Panc1 (cell line): ENCODE results near the gene EGFL7. TPM values are rescaled to one million over a fixed set of nuclear protein-coding genes. Genes with fewer than 3 reads are reported as not detected.

Source experiments
- ATAC-seq: fragments of 200-7000 bp; cut with Tn5 transposase; 2 replicates; pipeline ENCODE4 v1.9.1; 2020; ENCODE audit warnings: mild to moderate bottlenecking, moderate library complexity
- BruUV-seq: library from RNA; stranded (reverse); fragments of 400-500 nt; replicated peaks from 2 replicates; lab custom pipeline; 2021; lab: Mats Ljungman, UMichigan
- CTCF ChIA-PET: fragments of 300-600 bp; sonication (Branson Sonifier 250); formaldehyde crosslinking; loops from one replicate; lab custom pipeline; 2022; ENCODE audit warnings: antibody characterized with exemption; lab: Charles Lee
- POLR2A ChIA-PET: fragments of 300-600 bp; sonication (Branson Sonifier 250); formaldehyde crosslinking; loops from one replicate; lab custom pipeline; 2022; ENCODE audit warnings: antibody characterized with exemption; lab: Charles Lee
- DNase-seq: peaks from one replicate; pipeline ENCODE4 v3.0.0-alpha.2; 2010; ENCODE audit warnings: low read depth, low spot score
- H3K27ac ChIP-seq: 2 replicates; pipeline ENCODE4 v1.5.1; 2011; ENCODE audit warnings: mild to moderate bottlenecking, low read length, inconsistent platforms
- H3K27me3 ChIP-seq: fragments of 200-500 bp; sonication (Bioruptor generic); 2 replicates; pipeline ENCODE4 v1.6.0; 2014; ENCODE audit warnings: low read length, inconsistent platforms; ENCODE audit not compliant: control insufficient read depth, insufficient read depth
- H3K36me3 ChIP-seq: fragments of 200-500 bp; sonication (Bioruptor generic); 2 replicates; pipeline ENCODE4 v1.5.1; 2014; ENCODE audit warnings: inconsistent platforms, mild to moderate bottlenecking, low read length, moderate library complexity; ENCODE audit not compliant: control insufficient read depth, insufficient read depth
- H3K4me1 ChIP-seq: 2 replicates; pipeline ENCODE4 v1.5.1; 2011; ENCODE audit warnings: inconsistent platforms, mild to moderate bottlenecking, low read length, moderate library complexity; ENCODE audit not compliant: control insufficient read depth, insufficient read depth
- H3K4me3 ChIP-seq, 2 experiments: 2 replicates each; pipeline ENCODE4 v1.5.1; 2011 to 2012; ENCODE audit warnings: low read depth in 2 of 2, low read length in 2 of 2, mild to moderate bottlenecking in 2 of 2, inconsistent platforms in 1 of 2, moderate library complexity in 1 of 2
- H3K9me3 ChIP-seq: fragments of 200-500 bp; sonication (Bioruptor generic); 2 replicates; pipeline ENCODE4 v1.5.1; 2014; ENCODE audit warnings: low read depth, mild to moderate bottlenecking, inconsistent platforms, low read length, moderate library complexity; ENCODE audit not compliant: control insufficient read depth, insufficient read depth
- CTCF ChIP-seq: fragments of 450-650 bp; IDR thresholded peaks from 2 replicates; pipeline ENCODE4 v1.5.1; 2017; ENCODE audit warnings: mild to moderate bottlenecking
- POLR2AphosphoS5 ChIP-seq: IDR thresholded peaks from 2 replicates; pipeline ENCODE4 v1.6.1; 2012; ENCODE audit warnings: mild to moderate bottlenecking, low read depth, low read length, moderate library complexity
- SIN3A ChIP-seq: IDR thresholded peaks from 2 replicates; pipeline ENCODE4 v1.6.1; 2012; ENCODE audit warnings: low read depth, mild to moderate bottlenecking, low read length, moderate library complexity, borderline replicate concordance; ENCODE audit not compliant: insufficient read depth
- TCF7L2 ChIP-seq: IDR thresholded peaks from 2 replicates; pipeline ENCODE4 v1.6.1; 2011; ENCODE audit warnings: mild to moderate bottlenecking, low read depth, low read length, inconsistent platforms
- in situ Hi-C: cut with HindIII; loops from 2 replicates; pipeline ENCODE4 v1.10.0; 2016; ENCODE audit warnings: low sequenced_read_pairs, low pct_unique_long_range_greater_than_20kb
- intact Hi-C: fragments of 100-400 bp; cut with micrococcal nuclease; formaldehyde crosslinking; loops from one replicate; pipeline ENCODE4 v1.10.0; 2022; ENCODE audit not compliant: unreplicated experiment
- total RNA-seq: library from RNA; stranded (reverse); gene quantifications from one replicate; pipeline ENCODE4 v1.2.1, GENCODE V29; 2021; ENCODE audit not compliant: unreplicated experiment
- TF ChIP-seq, protein P1 (sequence below), 2 experiments: IDR thresholded peaks; 2 replicates each; pipeline ENCODE4 v1.6.1; 2011 to 2012; ENCODE audit warnings: low read depth in 2 of 2, control low read depth in 1 of 2, low read length in 1 of 2, mild to moderate bottlenecking in 1 of 2, moderate library complexity in 1 of 2; ENCODE audit not compliant: insufficient read depth in 1 of 2

The EGFL7 gene
- total RNA-seq, 1 experiment from 2014 or later: 42.3 TPM

- H3K4me3 ChIP-seq: no peak overlapping the region
- DNase-seq (no peak), ATAC-seq (no peak)
- no TSS peak for BruUV-seq
- peaks cover 38% of the 10 kb centered on the region for H3K4me1 ChIP-seq
- POLR2A ChIA-PET: no interaction called here
- TF ChIP-seq SIN3A: no peak
- no peak for TF ChIP-seq POLR2AphosphoS5
- no peak for TF ChIP-seq CTCF
- no peak for TF ChIP-seq TCF7L2
- TF ChIP-seq, protein P1, sequence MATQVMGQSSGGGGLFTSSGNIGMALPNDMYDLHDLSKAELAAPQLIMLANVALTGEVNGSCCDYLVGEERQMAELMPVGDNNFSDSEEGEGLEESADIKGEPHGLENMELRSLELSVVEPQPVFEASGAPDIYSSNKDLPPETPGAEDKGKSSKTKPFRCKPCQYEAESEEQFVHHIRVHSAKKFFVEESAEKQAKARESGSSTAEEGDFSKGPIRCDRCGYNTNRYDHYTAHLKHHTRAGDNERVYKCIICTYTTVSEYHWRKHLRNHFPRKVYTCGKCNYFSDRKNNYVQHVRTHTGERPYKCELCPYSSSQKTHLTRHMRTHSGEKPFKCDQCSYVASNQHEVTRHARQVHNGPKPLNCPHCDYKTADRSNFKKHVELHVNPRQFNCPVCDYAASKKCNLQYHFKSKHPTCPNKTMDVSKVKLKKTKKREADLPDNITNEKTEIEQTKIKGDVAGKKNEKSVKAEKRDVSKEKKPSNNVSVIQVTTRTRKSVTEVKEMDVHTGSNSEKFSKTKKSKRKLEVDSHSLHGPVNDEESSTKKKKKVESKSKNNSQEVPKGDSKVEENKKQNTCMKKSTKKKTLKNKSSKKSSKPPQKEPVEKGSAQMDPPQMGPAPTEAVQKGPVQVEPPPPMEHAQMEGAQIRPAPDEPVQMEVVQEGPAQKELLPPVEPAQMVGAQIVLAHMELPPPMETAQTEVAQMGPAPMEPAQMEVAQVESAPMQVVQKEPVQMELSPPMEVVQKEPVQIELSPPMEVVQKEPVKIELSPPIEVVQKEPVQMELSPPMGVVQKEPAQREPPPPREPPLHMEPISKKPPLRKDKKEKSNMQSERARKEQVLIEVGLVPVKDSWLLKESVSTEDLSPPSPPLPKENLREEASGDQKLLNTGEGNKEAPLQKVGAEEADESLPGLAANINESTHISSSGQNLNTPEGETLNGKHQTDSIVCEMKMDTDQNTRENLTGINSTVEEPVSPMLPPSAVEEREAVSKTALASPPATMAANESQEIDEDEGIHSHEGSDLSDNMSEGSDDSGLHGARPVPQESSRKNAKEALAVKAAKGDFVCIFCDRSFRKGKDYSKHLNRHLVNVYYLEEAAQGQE (IDR thresholded peaks at IDR 0.05; ENCODE audit: insufficient read depth in 1 of 2, low read depth in 2 of 2, low read length in 1 of 2): no peak
- H3K36me3 ChIP-seq: no peaks in the 10 kb centered on the region
- intact Hi-C loops (no loop called here), in situ Hi-C loops (no loop called here)
- no peaks in the 10 kb centered on the region for H3K9me3 ChIP-seq
- H3K27me3 ChIP-seq: no peaks in the 10 kb centered on the region
- CTCF ChIA-PET: no interaction called here
- no peak overlapping the region for H3K27ac ChIP-seq
Observed at GRCh38 chr9:136690806-136691261, 28.1 kb downstream of the EGFL7 start.

GRCh38 chr9:136691316-136692184, 28.8 kb downstream of the EGFL7 start:
- no peak overlapping the region for H3K4me3 ChIP-seq
- ChIA-PET CTCF (no interaction called here), POLR2A (no interaction called here)
- DNase-seq: no peak
- H3K9me3 ChIP-seq: no peaks in the 10 kb centered on the region
- intact Hi-C loops: no loop called here
- H3K27ac ChIP-seq: no peak overlapping the region
- peaks cover 42% of the 10 kb centered on the region for H3K4me1 ChIP-seq
- no peaks in the 10 kb centered on the region for H3K27me3 ChIP-seq
- no peak for ATAC-seq
- in situ Hi-C loops: no loop called here
- TF ChIP-seq SIN3A: no peak
- TF ChIP-seq CTCF: no peak
- no peak for TF ChIP-seq TCF7L2
- TF ChIP-seq POLR2AphosphoS5: no peak
- TF ChIP-seq, protein P1 (IDR thresholded peaks at IDR 0.05; ENCODE audit: insufficient read depth in 1 of 2, low read depth in 2 of 2, low read length in 1 of 2): no peak
- no TSS peak for BruUV-seq
- no peaks in the 10 kb centered on the region for H3K36me3 ChIP-seq
